Transverse colon (tissue), 4 donors: ENCODE results near the gene COPZ2.

Experiments used
- CTCF ChIP-seq, 5 experiments: fragments of 200-600 bp in 3 of 5; fragments of 450-650 bp in 2 of 5; sonication (generic) in 3 of 5; IDR thresholded peaks; 1 replicate in 2 of 5; 2 replicates in 3 of 5; pipeline ENCODE4 v1.5.1; 2016 to 2017; ENCODE audit warnings: antibody characterized with exemption in 5 of 5, inconsistent platforms in 3 of 5, mild to moderate bottlenecking in 2 of 5, moderate library complexity in 1 of 5
- POLR2AphosphoS5 ChIP-seq, 3 donors: sonication (generic); formaldehyde crosslinking; IDR thresholded peaks; one replicate each; pipeline ENCODE4 v1.6.1; 2016; ENCODE audit warnings: antibody characterized with exemption in 3 of 3

- TF ChIP-seq CTCF (IDR thresholded peaks at IDR 0.05): no peak
- TF ChIP-seq POLR2AphosphoS5 (IDR thresholded peaks at IDR 0.05): no peak
Observed at GRCh38 chr17:47989159-47989558, 48.4 kb downstream of the COPZ2 start.
